Activated CD4-positive, alpha-beta memory T cell treated with anti-CD3 and anti-CD28 coated beads, Interleukin-2, amount 10 ng/mL, durations not matched to agents 7 days and 5 days (primary cell): Measurements from ENCODE around the gene GRIK2. TPM values are rescaled to one million over a fixed set of nuclear protein-coding genes. Genes with fewer than 3 reads are reported as not detected.
"Not testable (repeated sequence)": the region's sequence is repeated elsewhere in the genome, so short reads cannot be mapped to it uniquely, and the experiment has no call there.

Source experiments
- CTCF ChIA-PET: fragments of 350-600 bp; sonication (Branson Sonifier 250); formaldehyde crosslinking; loops from one replicate; lab custom pipeline; 2021; ENCODE audit warnings: antibody characterized with exemption, inconsistent platforms; lab: Charles Lee
- POLR2A ChIA-PET: fragments of 350-600 bp; sonication (Branson Sonifier 250); formaldehyde crosslinking; loops from one replicate; lab custom pipeline; 2021; ENCODE audit warnings: antibody characterized with exemption; lab: Charles Lee
- DNase-seq: peaks from one replicate; pipeline ENCODE4 v3.0.0-alpha.2; 2020
- H3K27ac Mint-ChIP-seq: one replicate; pipeline ENCODE4 v1.8.0; 2021; ENCODE audit warnings: mild to moderate bottlenecking, mixed read lengths
- H3K27me3 Mint-ChIP-seq: one replicate; pipeline ENCODE4 v1.8.0; 2021; ENCODE audit warnings: mixed read lengths
- H3K36me3 Mint-ChIP-seq: one replicate; pipeline ENCODE4 v1.8.0; 2021; ENCODE audit warnings: low read depth, mixed read lengths
- H3K4me1 Mint-ChIP-seq: one replicate; pipeline ENCODE4 v1.8.0; 2021; ENCODE audit warnings: mixed read lengths
- H3K4me3 Mint-ChIP-seq: one replicate; pipeline ENCODE4 v1.8.0; 2021; ENCODE audit warnings: mild to moderate bottlenecking, mixed read lengths
- H3K9me3 Mint-ChIP-seq: one replicate; pipeline ENCODE4 v1.8.0; 2021; ENCODE audit warnings: mixed read lengths
- total RNA-seq, 2 experiments: library from RNA; stranded (reverse); gene quantifications; one replicate each; pipeline ENCODE4 v1.2.3, GENCODE V29; 2021

Gene GRIK2
- total RNA-seq, 2 experiments from 2014 or later, result not detected

DNA sequence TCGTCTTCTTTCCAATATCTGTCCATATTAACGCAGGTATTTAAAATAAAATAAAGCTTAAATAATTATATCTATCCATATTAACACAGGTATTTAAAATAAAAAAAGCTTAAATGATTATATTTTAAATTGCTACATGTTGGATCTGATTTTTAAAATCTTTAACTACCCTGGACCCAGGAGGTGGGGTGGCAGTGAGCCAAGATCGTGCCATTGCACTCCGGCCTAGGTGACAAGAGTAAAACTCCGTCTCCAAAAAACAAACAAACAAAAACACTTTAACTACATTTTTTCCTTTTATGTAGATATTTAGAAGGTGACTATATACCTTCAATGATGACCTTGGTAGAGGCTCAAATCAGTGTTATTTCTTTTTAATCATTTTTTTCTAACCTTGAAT lies 211.9 kb downstream of the GRIK2 start:
- no peaks in the 10 kb centered on the region for H3K27me3 Mint-ChIP-seq
- H3K36me3 Mint-ChIP-seq, result no peaks in the 10 kb centered on the region
- no peak for DNase-seq
- ChIA-PET POLR2A (no interaction called here), CTCF (no interaction called here)
- no peak overlapping the region for H3K4me3 Mint-ChIP-seq
- H3K4me1 Mint-ChIP-seq, result no peaks in the 10 kb centered on the region
- H3K9me3 Mint-ChIP-seq, result no peaks in the 10 kb centered on the region
- no peak overlapping the region for H3K27ac Mint-ChIP-seq

DNA sequence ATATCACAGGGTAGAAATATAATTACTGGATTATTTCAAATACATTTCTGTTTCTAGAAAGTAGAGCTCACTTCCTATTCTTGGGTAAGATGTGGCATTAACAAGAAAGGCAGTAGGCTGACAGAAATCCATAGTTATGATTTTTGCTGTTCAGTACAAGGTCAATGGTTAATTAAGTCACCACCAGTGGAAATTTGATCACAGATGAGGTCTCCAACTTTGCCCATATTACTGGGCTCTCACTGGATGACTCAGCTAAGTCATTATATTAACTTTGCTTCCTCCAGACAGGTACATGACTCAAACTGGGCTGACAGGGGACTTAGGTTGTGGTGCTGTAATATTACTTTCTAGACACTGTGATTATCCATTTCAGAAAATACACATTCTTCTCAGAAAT lies 212.4 kb downstream of the GRIK2 start:
- no peak overlapping the region for H3K27ac Mint-ChIP-seq
- H3K27me3 Mint-ChIP-seq, result no peaks in the 10 kb centered on the region
- DNase-seq, result no peak
- CTCF ChIA-PET, result no interaction called here
- no peak overlapping the region for H3K4me3 Mint-ChIP-seq
- POLR2A ChIA-PET, result no interaction called here
- H3K9me3 Mint-ChIP-seq, result no peaks in the 10 kb centered on the region
- no peaks in the 10 kb centered on the region for H3K36me3 Mint-ChIP-seq
- no peaks in the 10 kb centered on the region for H3K4me1 Mint-ChIP-seq

DNA sequence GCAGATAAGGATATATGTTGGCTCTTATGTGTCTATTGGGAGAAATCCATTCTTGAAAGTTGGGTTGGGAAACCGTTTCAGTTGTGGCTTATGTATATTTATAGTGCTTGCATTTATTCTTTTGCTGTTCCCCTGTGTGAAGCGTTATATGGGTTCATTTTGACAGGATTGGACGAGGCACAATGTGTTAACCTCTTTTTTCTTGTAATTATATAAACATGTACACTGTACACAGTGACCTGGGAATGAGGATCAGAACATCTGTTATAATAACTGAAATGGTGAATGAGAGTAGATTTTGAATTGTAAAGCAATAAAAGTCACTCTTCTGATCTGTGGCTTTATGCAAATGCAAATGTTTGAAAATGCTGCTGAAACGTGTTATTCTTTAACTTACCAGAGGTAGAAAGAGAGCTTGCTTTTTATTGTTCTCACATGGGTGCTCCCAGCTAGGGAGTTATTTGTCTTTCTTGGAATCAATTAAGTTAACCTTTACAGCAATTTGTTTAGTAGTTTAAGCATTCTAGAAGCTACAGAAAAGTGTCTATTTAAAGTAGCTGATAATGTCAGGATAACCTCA lies 213.7 kb downstream of the GRIK2 start:
- no peak overlapping the region for H3K4me3 Mint-ChIP-seq
- no peaks in the 10 kb centered on the region for H3K36me3 Mint-ChIP-seq
- no peak overlapping the region for H3K27ac Mint-ChIP-seq
- no peaks in the 10 kb centered on the region for H3K27me3 Mint-ChIP-seq
- ChIA-PET POLR2A (no interaction called here), CTCF (no interaction called here)
- no peak for DNase-seq
- H3K9me3 Mint-ChIP-seq, result no peaks in the 10 kb centered on the region
- no peaks in the 10 kb centered on the region for H3K4me1 Mint-ChIP-seq

DNA sequence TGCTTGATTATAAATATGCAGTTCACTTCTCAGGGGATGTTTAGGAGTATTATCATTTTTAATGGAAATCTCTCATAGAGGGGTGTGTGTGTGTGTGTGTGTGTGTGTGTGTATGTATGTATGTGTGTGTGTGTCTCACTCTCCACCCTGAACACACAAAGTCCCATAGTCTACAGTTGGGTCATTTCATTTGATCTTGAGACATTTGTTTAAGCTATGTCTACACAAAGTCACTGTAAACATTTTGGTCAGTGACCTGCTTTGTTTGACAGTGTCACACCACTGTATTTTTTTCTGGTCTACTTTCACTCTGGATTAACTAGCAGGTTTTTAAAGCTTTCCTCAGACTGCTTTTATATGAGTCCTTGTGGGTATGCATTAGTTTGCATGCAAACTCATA lies 215.2 kb downstream of the GRIK2 start:
- DNase-seq, result no peak
- Mint-ChIP-seq H3K9me3 (no peaks in the 10 kb centered on the region), H3K27ac (no peak overlapping the region), H3K4me3 (no peak overlapping the region), H3K36me3 (no peaks in the 10 kb centered on the region), H3K27me3 (no peaks in the 10 kb centered on the region), H3K4me1 (no peaks in the 10 kb centered on the region)
- POLR2A ChIA-PET, result no interaction called here
- CTCF ChIA-PET, result no interaction called here

DNA sequence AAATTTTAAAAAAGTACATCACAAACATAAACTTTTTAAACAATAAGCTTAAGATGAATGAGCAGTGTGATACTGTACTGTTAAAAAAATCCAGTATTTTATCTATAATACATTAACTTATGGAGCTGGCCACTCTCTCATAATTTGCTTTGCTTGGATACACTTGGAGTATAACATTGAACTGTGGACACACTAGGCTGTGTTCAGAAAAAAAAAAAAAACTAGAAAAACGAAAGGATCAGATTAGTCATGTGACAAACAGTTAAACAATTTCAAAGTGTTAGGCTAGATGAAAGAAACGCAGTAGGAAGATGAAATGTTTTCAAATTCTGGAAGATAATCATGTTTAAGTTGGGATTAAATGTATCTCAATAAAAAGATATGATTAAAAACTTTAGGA lies 220.0 kb downstream of the GRIK2 start:
- H3K36me3 Mint-ChIP-seq, result no peaks in the 10 kb centered on the region
- ChIA-PET CTCF (no interaction called here), POLR2A (no interaction called here)
- H3K27me3 Mint-ChIP-seq, result no peaks in the 10 kb centered on the region
- no peak overlapping the region for H3K4me3 Mint-ChIP-seq
- no peaks in the 10 kb centered on the region for H3K4me1 Mint-ChIP-seq
- no peak overlapping the region for H3K27ac Mint-ChIP-seq
- no peak for DNase-seq
- no peaks in the 10 kb centered on the region for H3K9me3 Mint-ChIP-seq

DNA sequence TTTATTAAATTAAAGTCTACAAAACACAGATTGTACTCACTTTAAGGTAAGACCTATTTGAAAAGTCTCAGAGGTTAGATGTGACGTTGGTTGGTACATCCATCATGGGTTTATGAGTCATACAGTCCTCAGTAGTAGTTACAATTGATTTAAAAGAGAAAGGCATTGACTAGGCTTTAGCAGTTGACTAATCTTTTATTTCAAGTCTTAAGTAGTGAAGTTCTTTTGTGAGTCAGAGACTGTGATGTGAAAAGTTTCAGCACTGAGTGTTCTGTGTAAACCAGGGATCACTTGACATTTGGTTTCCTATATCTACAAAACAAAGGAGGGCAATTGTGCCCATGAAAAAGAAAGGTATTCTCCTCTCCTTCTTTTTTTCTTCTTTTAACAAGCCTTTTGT lies 221.3 kb downstream of the GRIK2 start:
- no peaks in the 10 kb centered on the region for H3K4me1 Mint-ChIP-seq
- ChIA-PET CTCF (no interaction called here), POLR2A (no interaction called here)

DNA sequence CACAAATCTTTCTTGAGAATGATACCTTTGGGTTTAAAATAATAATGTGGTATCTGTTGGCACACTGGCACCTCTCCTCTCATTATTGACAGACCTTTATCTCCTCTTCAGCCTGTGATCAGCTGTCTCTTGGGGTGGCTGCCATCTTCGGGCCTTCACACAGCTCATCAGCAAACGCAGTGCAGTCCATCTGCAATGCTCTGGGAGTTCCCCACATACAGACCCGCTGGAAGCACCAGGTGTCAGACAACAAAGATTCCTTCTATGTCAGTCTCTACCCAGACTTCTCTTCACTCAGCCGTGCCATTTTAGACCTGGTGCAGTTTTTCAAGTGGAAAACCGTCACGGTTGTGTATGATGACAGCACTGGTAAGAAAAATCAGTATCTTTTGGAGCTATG lies 232.8 kb downstream of the GRIK2 start:
- CTCF ChIA-PET, result no interaction called here
- no peaks in the 10 kb centered on the region for H3K36me3 Mint-ChIP-seq

More for the DNA sequence above, 221.3 kb downstream of the GRIK2 start:
- no peak overlapping the region for H3K4me3 Mint-ChIP-seq
- no peak for DNase-seq
- no peaks in the 10 kb centered on the region for H3K27me3 Mint-ChIP-seq
- no peaks in the 10 kb centered on the region for H3K36me3 Mint-ChIP-seq
- H3K9me3 Mint-ChIP-seq, result no peaks in the 10 kb centered on the region
- no peak overlapping the region for H3K27ac Mint-ChIP-seq

DNA sequence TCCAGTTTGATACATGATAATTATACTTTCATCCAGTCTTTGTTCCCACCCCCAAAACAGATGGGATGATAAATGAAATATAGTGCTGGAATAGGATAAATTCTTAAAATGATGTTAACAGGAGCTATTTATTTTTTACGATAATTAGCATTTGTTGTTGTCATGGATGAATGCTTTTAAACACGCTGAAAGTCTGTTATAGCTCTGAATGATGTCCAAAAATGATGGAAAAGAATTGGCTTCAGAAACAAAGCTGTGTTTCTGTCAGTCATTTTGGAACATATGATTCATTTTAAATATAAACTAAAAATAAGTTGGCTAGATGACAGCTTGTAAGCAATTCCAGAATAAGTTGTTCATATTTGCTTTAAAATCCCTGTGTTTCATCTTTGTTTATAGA lies 237.4 kb downstream of the GRIK2 start:
- Mint-ChIP-seq H3K4me3 (no peak overlapping the region), H3K9me3 (peaks cover 3% of the 10 kb centered on the region), H3K4me1 (no peaks in the 10 kb centered on the region), H3K27me3 (no peaks in the 10 kb centered on the region), H3K36me3 (no peaks in the 10 kb centered on the region), H3K27ac (no peak overlapping the region)
- ChIA-PET POLR2A (no interaction called here), CTCF (no interaction called here)
- DNase-seq, result no peak

More for the DNA sequence above, 232.8 kb downstream of the GRIK2 start:
- no peak overlapping the region for H3K27ac Mint-ChIP-seq
- POLR2A ChIA-PET, result no interaction called here
- no peaks in the 10 kb centered on the region for H3K9me3 Mint-ChIP-seq
- DNase-seq, result no peak
- no peaks in the 10 kb centered on the region for H3K4me1 Mint-ChIP-seq
- H3K4me3 Mint-ChIP-seq, result no peak overlapping the region
- no peaks in the 10 kb centered on the region for H3K27me3 Mint-ChIP-seq

DNA sequence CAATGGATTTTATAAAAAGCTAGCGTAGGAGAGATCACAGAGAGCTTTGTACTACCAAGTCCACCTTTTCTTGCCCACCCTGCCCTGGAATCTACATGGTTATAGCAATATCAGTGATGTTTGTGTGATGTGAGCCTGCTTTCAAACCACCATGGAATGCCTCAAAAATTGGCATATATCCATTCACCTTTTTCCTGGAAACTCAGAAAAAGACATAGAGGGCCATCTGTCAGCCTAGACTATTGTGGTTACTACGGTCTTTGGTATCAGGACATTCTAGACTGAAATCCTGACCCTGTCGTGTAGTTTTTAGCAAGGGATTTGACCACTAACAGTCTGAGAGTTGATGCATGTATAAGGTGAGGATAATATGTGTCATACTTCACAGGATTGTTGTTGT lies 239.6 kb downstream of the GRIK2 start:
- Mint-ChIP-seq H3K27ac (no peak overlapping the region), H3K4me1 (no peaks in the 10 kb centered on the region), H3K4me3 (no peak overlapping the region), H3K27me3 (no peaks in the 10 kb centered on the region), H3K9me3 (peaks cover 3% of the 10 kb centered on the region), H3K36me3 (no peaks in the 10 kb centered on the region)
- DNase-seq, result no peak
- POLR2A ChIA-PET, result no interaction called here
- CTCF ChIA-PET, result no interaction called here

DNA sequence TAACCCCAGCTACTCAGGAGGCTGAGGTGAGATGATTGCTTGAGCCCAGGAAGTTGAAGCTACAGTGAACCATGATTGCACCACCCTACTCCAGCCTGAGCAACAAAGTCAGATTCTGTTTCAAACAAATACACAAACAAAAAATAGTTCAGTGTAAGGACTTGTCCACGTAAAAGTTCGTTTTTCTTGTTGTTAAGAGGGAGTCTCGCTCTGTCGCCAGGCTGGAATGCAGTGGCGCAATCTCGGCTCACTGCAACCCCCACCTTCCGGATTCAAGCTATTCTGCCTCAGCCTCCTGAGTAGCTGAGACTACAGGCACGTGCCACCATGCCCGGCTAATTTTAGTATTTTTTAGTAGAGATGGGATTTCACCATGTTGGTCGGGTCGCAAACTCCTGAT lies 245.4 kb downstream of the GRIK2 start:
- H3K36me3 Mint-ChIP-seq, H3K4me1 Mint-ChIP-seq, H3K27me3 Mint-ChIP-seq, H3K4me3 Mint-ChIP-seq, DNase-seq, H3K9me3 Mint-ChIP-seq, POLR2A ChIA-PET, CTCF ChIA-PET, H3K27ac Mint-ChIP-seq: not testable (repeated sequence)

DNA sequence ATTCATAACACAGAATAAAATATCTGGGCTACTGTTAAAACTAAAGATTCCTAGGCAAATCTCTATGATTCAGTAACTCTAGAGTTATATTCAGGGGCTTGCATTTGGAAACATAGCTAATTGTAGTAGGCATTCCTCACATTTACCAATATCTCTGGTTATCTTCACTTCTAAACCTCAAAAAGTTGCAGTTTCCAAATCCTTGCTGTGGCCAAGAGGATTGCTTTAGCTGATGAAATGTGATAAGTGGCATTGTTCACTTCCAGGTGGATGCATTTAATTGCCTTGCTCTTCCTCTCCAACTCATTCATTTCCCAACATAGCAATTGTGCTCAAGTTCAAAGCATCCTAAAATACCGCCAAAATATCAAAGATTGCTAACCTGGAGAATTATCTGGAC lies 246.6 kb downstream of the GRIK2 start:
- Mint-ChIP-seq H3K9me3 (no peaks in the 10 kb centered on the region), H3K4me1 (no peaks in the 10 kb centered on the region), H3K4me3 (no peak overlapping the region), H3K27me3 (no peaks in the 10 kb centered on the region), H3K36me3 (no peaks in the 10 kb centered on the region), H3K27ac (no peak overlapping the region)
- no peak for DNase-seq
- ChIA-PET POLR2A (no interaction called here), CTCF (no interaction called here)

DNA sequence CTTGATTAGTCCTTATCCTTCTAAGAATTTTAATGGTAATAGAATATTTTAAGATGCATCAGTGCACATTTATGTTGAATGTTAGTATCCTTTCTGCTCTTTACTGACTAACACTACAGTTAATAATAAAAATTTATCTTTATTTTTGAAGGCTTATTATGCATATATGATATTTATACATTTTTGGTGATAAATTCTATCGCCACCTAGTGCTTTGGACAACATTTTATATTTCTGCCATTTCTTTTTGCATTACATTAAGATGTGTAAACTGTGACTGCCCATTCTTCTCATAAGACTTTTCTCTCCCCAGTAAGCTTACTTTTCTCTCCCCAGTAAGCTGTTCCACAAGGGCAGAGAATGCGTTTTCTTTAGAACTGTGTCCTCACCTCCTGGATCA lies 252.3 kb downstream of the GRIK2 start:
- H3K27me3 Mint-ChIP-seq, result no peaks in the 10 kb centered on the region
- H3K9me3 Mint-ChIP-seq, result no peaks in the 10 kb centered on the region
- ChIA-PET CTCF (no interaction called here), POLR2A (no interaction called here)
- H3K27ac Mint-ChIP-seq, result no peak overlapping the region
- no peak for DNase-seq
- no peaks in the 10 kb centered on the region for H3K4me1 Mint-ChIP-seq
- H3K4me3 Mint-ChIP-seq, result no peak overlapping the region
- no peaks in the 10 kb centered on the region for H3K36me3 Mint-ChIP-seq

DNA sequence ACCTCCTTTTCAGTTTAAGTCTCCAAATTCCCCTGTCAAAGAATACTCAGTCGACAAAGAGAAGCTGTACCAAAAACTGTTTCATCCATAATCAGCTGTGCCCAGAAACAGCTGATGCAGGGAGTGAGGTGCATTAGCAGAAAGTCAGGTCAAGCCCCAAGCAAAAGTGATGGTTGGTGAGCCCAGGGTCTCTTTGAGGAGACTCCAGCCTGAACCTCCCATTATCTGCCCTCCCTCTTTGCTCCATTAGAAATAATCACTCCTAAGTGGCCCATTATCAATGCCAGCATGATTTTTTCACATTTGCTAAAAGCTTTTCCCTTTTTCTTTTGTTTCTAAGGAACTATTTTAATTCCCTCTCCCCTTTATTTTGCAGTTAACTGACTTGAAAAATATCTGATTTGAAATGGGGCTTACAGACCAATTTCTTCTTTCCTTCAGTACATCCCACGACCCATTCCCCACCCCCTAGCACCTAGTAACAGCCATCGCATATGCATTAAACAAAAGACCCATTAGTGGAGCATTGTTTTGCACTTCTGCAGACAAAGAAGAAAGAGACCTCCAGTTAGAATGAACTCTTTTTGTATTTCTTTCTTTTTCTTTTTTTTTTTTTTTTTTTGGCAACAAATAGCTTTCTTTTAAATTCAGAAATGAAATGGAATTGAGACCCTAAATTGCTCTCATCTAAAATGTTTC lies 257.0 kb downstream of the GRIK2 start:
- no peak for DNase-seq
- H3K4me1 Mint-ChIP-seq, result no peaks in the 10 kb centered on the region
- no peaks in the 10 kb centered on the region for H3K27me3 Mint-ChIP-seq
- H3K4me3 Mint-ChIP-seq, result no peak overlapping the region
- no peaks in the 10 kb centered on the region for H3K9me3 Mint-ChIP-seq
- no peak overlapping the region for H3K27ac Mint-ChIP-seq
- CTCF ChIA-PET, result no interaction called here
- POLR2A ChIA-PET, result no interaction called here
- no peaks in the 10 kb centered on the region for H3K36me3 Mint-ChIP-seq

DNA sequence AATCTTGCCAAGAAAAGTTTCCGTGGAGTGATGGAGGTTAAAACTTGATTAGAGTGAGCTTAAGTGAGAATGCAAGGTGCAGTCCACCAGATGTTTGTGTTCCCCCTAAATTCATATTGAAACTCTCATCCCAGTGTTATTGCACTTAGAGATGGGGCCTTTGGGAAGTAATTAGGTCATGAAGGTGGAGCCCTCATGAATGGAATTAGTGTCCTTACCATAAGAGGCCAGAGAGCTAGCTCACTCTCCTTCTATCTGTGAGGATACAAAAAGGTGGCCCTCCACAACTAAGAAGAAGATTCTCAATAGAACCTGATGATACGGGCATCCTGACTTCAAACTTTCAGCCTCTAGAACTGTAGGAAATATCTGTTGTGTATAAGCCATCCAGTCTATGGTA lies 258.6 kb downstream of the GRIK2 start:
- CTCF ChIA-PET, result no interaction called here
- POLR2A ChIA-PET, result no interaction called here
- no peak overlapping the region for H3K27ac Mint-ChIP-seq
- no peak overlapping the region for H3K4me3 Mint-ChIP-seq
- DNase-seq, result no peak
- no peaks in the 10 kb centered on the region for H3K27me3 Mint-ChIP-seq
- peaks cover 2% of the 10 kb centered on the region for H3K9me3 Mint-ChIP-seq
- no peaks in the 10 kb centered on the region for H3K4me1 Mint-ChIP-seq
- no peaks in the 10 kb centered on the region for H3K36me3 Mint-ChIP-seq
